ENCODE data around the gene KCTD8.

Gene KCTD8

GRCh38 chr4:44448521-44449461 lies at the start of gene KCTD8:
Gene KCTD8, minus strand, starts transcription at chr4:44448809.
- peak; percentile 87 to 97 for DNase-seq

GRCh38 chr4:44494810-44495701 lies 46.4 kb upstream of the KCTD8 start:
- DNase-seq: no peak

- no peak for DNase-seq
Observed at GRCh38 chr4:44493924-44494323, 45.3 kb upstream of the KCTD8 start.

GRCh38 chr4:44487341-44487740 lies 38.7 kb upstream of the KCTD8 start:
- DNase-seq: no peak

- peak in 1 of 2 experiments; percentile 12 for DNase-seq
Observed at GRCh38 chr4:44479731-44480130, 31.1 kb upstream of the KCTD8 start.

- DNase-seq: no peak
Observed at GRCh38 chr4:44462259-44462658, 13.7 kb upstream of the KCTD8 start.

- DNase-seq: peak in 1 of 2 experiments; percentile 42
Observed at GRCh38 chr4:44447563-44448504, 775 bp downstream of the KCTD8 start.

GRCh38 chr4:44446801-44447562 lies 1.6 kb downstream of the KCTD8 start:
- no peak for DNase-seq

- DNase-seq: no peak
Observed at GRCh38 chr4:44446191-44446590, 2.4 kb downstream of the KCTD8 start.

GRCh38 chr4:44438687-44439086 lies 9.9 kb downstream of the KCTD8 start:
- DNase-seq: no peak

GRCh38 chr4:44434247-44434646 lies 14.4 kb downstream of the KCTD8 start:
- DNase-seq: no peak

- no peak for DNase-seq
Observed at GRCh38 chr4:44425614-44426208, 22.9 kb downstream of the KCTD8 start.

- DNase-seq: no peak
Observed at GRCh38 chr4:44422912-44423311, 25.7 kb downstream of the KCTD8 start.

GRCh38 chr4:44421330-44422065 lies 27.1 kb downstream of the KCTD8 start:
- DNase-seq: no peak

- no peak for DNase-seq
Observed at GRCh38 chr4:44415251-44415650, 33.4 kb downstream of the KCTD8 start.

GRCh38 chr4:44368413-44369167 lies 80.0 kb downstream of the KCTD8 start:
- no peak for DNase-seq

GRCh38 chr4:44354172-44354571 lies 94.4 kb downstream of the KCTD8 start:
- DNase-seq: no peak

- DNase-seq: no peak
Observed at GRCh38 chr4:44351069-44351468, 97.5 kb downstream of the KCTD8 start.

GRCh38 chr4:44342800-44343199 lies 105.8 kb downstream of the KCTD8 start:
- no peak for DNase-seq

GRCh38 chr4:44326741-44327140 lies 121.9 kb downstream of the KCTD8 start:
- peak; percentile 30 to 78 for DNase-seq

Data from cerebellar nuclear complex (tissue), 1 donor.